ENCODE results near the gene TOX4.

Gene TOX4

GRCh38 chr14:21503376-21503775 is 26.4 kb downstream of the TOX4 start:
- no peak for DNase-seq (ENCODE audit: low read depth in 2 of 2)

DNA sequence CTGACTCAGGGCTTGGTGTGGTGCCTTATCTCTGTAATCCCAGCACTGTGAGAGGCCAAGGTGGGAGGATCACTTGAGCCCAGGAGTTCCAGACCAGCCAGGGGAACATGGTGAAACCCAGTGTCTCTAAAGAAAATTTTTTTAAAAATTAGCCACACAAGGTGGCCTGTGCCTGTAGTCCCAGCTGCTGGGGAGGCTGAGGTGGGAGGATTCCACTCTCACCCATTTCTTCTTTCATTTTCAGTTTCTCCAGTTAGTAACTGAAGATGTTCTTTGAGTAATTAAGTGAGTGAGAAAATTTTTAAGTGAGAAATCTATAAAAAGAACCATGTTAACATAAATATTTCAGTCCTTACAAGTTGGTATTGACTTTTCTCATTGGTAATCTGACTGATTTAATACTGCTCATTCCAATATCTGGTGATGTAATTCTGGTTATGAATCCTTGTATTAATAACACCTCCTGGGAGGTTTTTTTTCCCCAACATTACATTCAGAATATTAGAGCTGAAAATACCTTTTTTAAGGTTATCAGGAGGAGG is 28.1 kb downstream of the TOX4 start:
- no peak for DNase-seq (ENCODE audit: low read depth in 2 of 2)

DNA sequence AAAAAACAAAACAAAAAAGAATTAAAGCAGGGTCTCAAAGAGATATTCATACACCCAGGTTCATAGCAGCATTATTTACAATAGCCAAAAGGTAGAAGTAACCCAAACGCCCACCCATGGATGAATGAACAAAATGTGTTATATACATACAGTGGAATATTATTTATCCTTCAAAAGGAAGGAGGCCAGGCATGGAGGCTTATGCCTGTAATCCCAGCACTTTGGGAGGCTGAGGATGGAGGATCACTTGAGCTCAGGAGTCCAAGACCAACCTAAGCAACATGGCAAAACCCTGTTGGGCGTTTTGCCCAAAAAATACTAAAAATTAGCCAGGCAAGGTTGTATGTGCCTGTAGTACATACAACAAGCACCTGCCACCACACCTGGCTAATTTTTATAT is 29.6 kb downstream of the TOX4 start:
- DNase-seq (ENCODE audit: low read depth in 2 of 2), result no peak

DNA sequence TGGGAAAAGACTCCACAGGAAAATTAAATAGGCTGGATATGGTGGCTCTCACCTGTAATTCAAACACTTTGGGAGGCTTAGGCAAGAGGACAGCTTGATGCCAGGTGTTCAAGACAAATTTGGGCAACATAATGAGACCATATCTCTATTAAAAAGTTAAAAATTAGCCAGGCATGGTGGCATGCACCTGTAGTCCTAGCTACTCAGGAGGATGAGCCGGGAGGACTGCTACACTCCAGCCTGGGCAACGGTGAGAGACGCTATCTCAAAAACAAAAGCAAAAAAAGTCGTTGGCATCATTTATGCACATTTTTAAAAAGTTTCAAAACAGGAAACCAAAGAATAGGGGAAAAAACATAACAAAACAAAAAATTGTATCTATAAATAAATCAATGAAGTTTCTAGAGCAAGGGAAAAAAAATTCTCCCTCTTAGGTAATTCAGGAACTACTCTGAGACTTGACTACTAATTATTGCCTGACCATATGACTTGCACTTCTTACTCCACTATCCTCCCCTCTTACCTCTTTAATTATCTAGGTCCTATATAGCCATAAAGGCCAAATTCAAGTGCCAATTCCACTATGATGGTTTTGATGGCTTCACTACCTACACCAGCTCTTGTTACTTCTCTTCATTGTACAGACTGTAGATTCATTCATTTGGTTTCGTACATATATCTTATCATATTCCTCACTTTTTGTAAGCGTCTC is 32.6 kb downstream of the TOX4 start:
- DNase-seq (ENCODE audit: low read depth in 2 of 2), result no peak

- DNase-seq (ENCODE audit: low read depth in 2 of 2), result peak; percentile 88
These were observed 34.0 kb downstream of the TOX4 start, which contains the start of gene METTL3 for GRCh38 chr14:21510735-21511657. TSS of gene METTL3 (minus strand) at chr14:21511340. CDS start at chr14:21511223, 117 bp downstream.

GRCh38 chr14:21514341-21514740 is 37.3 kb downstream of the TOX4 start:
- no peak for DNase-seq (ENCODE audit: low read depth in 2 of 2)

DNA sequence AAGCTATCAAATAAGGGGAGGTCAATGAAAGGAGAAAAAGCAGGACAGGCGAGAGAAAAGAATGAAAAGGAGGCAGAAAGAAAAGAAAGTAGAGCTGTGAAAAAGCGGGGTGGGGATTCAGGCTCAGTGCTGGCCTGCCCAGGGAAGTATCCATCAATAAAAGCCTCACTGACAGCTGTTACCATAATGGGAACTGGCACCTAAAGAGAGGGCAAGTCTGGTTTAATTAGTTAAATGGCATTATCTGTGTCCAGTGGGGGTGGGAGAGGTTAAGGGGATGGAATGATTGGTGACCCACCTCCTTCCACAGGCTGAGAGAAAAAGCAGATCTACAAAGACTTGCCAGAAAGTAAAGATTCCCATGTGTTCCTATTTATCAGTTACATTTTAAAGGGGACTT is 41.7 kb downstream of the TOX4 start:
- DNase-seq (ENCODE audit: low read depth in 2 of 2), result no peak

- no peak for DNase-seq (ENCODE audit: low read depth in 2 of 2)
These were observed 43.8 kb downstream of the TOX4 start for GRCh38 chr14:21520767-21521166.

DNA sequence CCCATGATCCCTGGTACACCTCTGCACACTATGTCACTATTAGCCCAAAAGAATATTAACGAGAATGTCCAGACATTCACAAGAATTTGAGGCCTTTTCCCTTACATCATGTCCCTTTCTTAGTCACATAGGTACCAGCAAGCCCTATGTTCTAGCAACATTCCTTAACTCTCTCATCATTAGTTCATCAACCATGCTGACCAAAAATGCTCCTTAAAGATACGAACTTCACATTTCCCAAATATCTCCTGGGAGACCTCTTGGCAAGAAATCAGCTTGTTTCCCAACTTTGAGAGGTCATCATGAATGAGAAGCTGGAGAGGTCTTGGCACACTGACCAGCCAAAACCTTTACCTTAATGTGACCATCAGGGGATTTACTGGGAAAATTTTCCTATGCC is 44.5 kb downstream of the TOX4 start:
- DNase-seq (ENCODE audit: low read depth in 2 of 2), result no peak

- DNase-seq (ENCODE audit: low read depth in 2 of 2), result no peak
These were observed 46.2 kb downstream of the TOX4 start for GRCh38 chr14:21523203-21523602.

GRCh38 chr14:21524575-21525490 is 47.8 kb downstream of the TOX4 start:
- no peak for DNase-seq (ENCODE audit: low read depth in 2 of 2)

GRCh38 chr14:21525571-21525961 is 48.6 kb downstream of the TOX4 start:
- DNase-seq (ENCODE audit: low read depth in 2 of 2), result no peak

GRCh38 chr14:21525962-21526671 is 49.1 kb downstream of the TOX4 start, which contains the start of gene SALL2:
TSS of gene SALL2 (minus strand) at chr14:21526346. CDS start at chr14:21526127, 219 bp downstream.
- peak; percentile 35 to 72 for DNase-seq (ENCODE audit: low read depth in 2 of 2)

- no peak for DNase-seq (ENCODE audit: low read depth in 2 of 2)
These were observed 49.8 kb downstream of the TOX4 start for GRCh38 chr14:21526672-21527317.

GRCh38 chr14:21527318-21527679 is 50.3 kb downstream of the TOX4 start:
- DNase-seq (ENCODE audit: low read depth in 2 of 2), result no peak

DNA sequence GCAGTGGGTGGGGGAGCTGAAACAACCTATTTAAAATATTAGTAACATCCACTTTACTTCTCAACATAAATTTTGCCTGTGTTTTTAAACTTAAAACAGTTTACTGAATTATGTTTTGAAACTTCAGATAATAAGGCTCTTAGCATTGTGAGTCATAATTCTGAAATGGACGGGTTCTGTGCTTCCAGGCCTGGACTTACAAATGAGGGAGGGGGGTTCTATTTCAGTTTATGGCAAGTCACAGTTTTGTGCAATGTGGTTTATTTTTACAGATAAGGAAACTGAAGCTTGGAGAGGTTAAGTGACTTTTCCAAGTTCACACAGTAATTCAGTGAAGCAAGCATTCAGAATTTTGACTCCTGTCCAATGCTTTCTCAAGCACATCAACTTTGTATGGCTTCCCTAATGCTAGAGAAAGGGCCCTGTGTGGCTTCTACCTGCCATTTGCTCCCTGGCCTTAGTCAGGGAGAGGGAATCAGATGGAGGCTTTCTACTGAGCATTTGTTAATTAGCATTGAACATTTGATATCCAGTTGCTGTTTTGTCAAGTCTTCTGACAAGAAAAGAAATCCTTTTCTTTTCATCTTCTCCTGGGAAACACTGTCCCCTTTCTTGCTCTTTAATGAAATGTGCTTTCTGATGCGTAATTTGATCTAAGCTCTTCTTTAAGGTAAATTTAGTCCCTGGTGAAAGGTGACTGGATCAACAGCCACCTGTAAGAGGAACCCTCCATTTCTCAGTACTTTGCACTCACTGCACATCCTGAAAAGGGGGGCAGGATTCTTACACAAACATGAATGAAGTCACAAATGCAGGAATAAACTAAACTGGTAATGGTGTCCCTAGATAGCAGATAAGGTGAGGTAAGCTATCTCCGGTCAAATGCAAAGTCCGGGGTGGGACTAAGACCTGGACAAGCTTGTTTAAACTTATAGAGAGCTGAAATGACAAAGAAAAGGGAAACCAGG is 51.7 kb downstream of the TOX4 start:
- no peak for DNase-seq (ENCODE audit: low read depth in 2 of 2)

GRCh38 chr14:21529515-21529914 is 52.5 kb downstream of the TOX4 start:
- no peak for DNase-seq (ENCODE audit: low read depth in 2 of 2)

- DNase-seq (ENCODE audit: low read depth in 2 of 2), result no peak
These were observed 56.3 kb downstream of the TOX4 start for GRCh38 chr14:21533294-21533693.

DNA sequence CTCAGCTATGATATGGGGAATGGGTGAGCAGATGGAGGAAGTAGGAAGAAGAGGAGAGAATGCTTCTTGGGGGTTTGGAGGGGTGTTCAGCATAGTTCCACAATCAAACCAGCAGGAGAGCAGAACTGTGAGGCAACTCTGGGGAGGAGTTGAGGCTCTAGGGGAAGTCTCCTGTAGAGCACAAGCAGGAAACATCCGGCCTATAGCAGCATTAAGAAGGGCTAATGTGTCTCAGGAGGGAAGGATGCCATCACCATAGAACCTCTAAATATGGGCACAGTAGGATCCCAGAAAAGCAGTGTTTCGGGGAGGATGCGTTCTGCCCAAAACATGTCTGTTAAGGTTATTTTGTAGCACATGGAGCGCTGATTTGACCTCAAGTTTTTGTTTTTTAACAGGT is 57.6 kb downstream of the TOX4 start:
- DNase-seq (ENCODE audit: low read depth in 2 of 2), result no peak

Data from stimulated activated CD4-positive, alpha-beta T cell treated with anti-CD3 and anti-CD28 coated beads, Interleukin-12 subunit alpha, Interleukin-12 subunit beta, amount 100 ng/mL, for 24 hours (primary cell).